Keratinocyte (primary cell): ENCODE measurements around the gene ANKS1B. TPM values are rescaled to one million over a fixed set of nuclear protein-coding genes. Genes with fewer than 3 reads are reported as not detected.

Source experiments
- DNase-seq: peaks from one replicate; pipeline ENCODE4 v3.0.0-alpha.2; 2011; ENCODE audit warnings: low read depth, missing footprints, low spot score
- FAIRE-seq: peaks from 2 replicates; lab custom pipeline; 2011; peaks lifted over from hg19 to GRCh38; lab: Jason Lieb, UNC
- H2AFZ ChIP-seq: 2 replicates; pipeline ENCODE4 v1.6.0; 2012; ENCODE audit warnings: low read length, control low read depth, inconsistent platforms; ENCODE audit not compliant: control insufficient read depth
- H3K27ac ChIP-seq: 2 replicates; pipeline ENCODE4 v1.5.1; 2011; ENCODE audit warnings: low read length; ENCODE audit not compliant: control insufficient read depth, insufficient read depth
- H3K27me3 ChIP-seq: 3 replicates; pipeline ENCODE4 v1.6.0; 2011; ENCODE audit warnings: low read length; ENCODE audit not compliant: control insufficient read depth, insufficient read depth; ENCODE audit errors: extremely low read depth
- H3K36me3 ChIP-seq, 2 experiments: 2 replicates in 1 of 2; 3 replicates in 1 of 2; pipeline ENCODE4 v1.5.1; 2011; ENCODE audit warnings: low read length in 2 of 2, mild to moderate bottlenecking in 1 of 2; ENCODE audit not compliant: control insufficient read depth in 2 of 2, insufficient read depth in 2 of 2; ENCODE audit errors: extremely low read depth in 1 of 2
- H3K4me1 ChIP-seq: 3 replicates; pipeline ENCODE4 v1.5.1; 2011; ENCODE audit warnings: low read length; ENCODE audit not compliant: control insufficient read depth, insufficient read depth; ENCODE audit errors: extremely low read depth
- H3K4me2 ChIP-seq: 3 replicates; pipeline ENCODE4 v1.6.0; 2011; ENCODE audit warnings: low read depth, low read length; ENCODE audit not compliant: control insufficient read depth, insufficient read depth; ENCODE audit errors: extremely low read depth
- H3K4me3 ChIP-seq, 3 experiments: fragments of 200-600 bp in 1 of 3; sonication (generic) in 1 of 3; 2 replicates in 2 of 3; 3 replicates in 1 of 3; pipeline ENCODE4 v1.5.1; 2011 to 2016; ENCODE audit warnings: low read length in 3 of 3, mild to moderate bottlenecking in 3 of 3, control low read depth in 2 of 3, inconsistent platforms in 1 of 3, low read depth in 1 of 3, mixed read lengths in 1 of 3, mixed run types in 1 of 3, moderate library complexity in 1 of 3; ENCODE audit not compliant: control insufficient read depth in 2 of 3, insufficient read depth in 2 of 3; ENCODE audit errors: extremely low read depth in 1 of 3
- H3K79me2 ChIP-seq: 2 replicates; pipeline ENCODE4 v1.6.0; 2012; ENCODE audit warnings: low read length; ENCODE audit not compliant: control insufficient read depth, insufficient read depth
- H3K9ac ChIP-seq: 3 replicates; pipeline ENCODE4 v1.6.0; 2011; ENCODE audit warnings: low read length; ENCODE audit not compliant: control insufficient read depth, insufficient read depth; ENCODE audit errors: extremely low read depth
- H3K9me1 ChIP-seq: 3 replicates; pipeline ENCODE4 v1.6.0; 2011; ENCODE audit warnings: low read length; ENCODE audit not compliant: control insufficient read depth, insufficient read depth; ENCODE audit errors: extremely low read depth
- H3K9me3 ChIP-seq: 2 replicates; pipeline ENCODE4 v1.5.1; 2012; ENCODE audit warnings: low read depth, low read length; ENCODE audit not compliant: control insufficient read depth
- H4K20me1 ChIP-seq: 3 replicates; pipeline ENCODE4 v1.6.0; 2011; ENCODE audit warnings: low read length; ENCODE audit not compliant: control insufficient read depth, insufficient read depth; ENCODE audit errors: extremely low read depth
- CTCF ChIP-seq, 3 experiments: IDR thresholded peaks in 1 of 3; conservative IDR thresholded peaks in 1 of 3; optimal IDR thresholded peaks in 1 of 3; 2 replicates in 2 of 3; 3 replicates in 1 of 3; pipeline versions ENCODE3 to v1.5.1; 2011; ENCODE audit warnings: low read length in 3 of 3, mild to moderate bottlenecking in 3 of 3, moderate library complexity in 2 of 3, control low read depth in 1 of 3, inconsistent platforms in 1 of 3; ENCODE audit not compliant: insufficient read depth in 2 of 3; ENCODE audit errors: extremely low read depth in 1 of 3
- EZH2 ChIP-seq: IDR thresholded peaks from one replicate; pipeline ENCODE4 v1.6.1; 2012; ENCODE audit warnings: inconsistent platforms, mild to moderate bottlenecking, low read length, moderate library complexity
- dilution Hi-C: fragments of 300-500 bp; cut with MboI; formaldehyde crosslinking; loops from one replicate; pipeline ENCODE4 v1.7.0; 2020; ENCODE audit warnings: low sequenced_read_pairs; ENCODE audit not compliant: extremely low pct_ligation_motif_present
- polyA plus RNA-seq, 5 experiments: library from polyadenylated mRNA; depleted of rRNA in 3 of 5; stranded (reverse) in 3 of 5; stranded (forward) in 1 of 5; unstranded in 1 of 5; fragments of >200 nt; gene quantifications; 1 replicate in 1 of 5; 2 replicates in 3 of 5; 3 replicates in 1 of 5; pipeline versions ENCODE4 v1.2.1 to v1.2.3, GENCODE V29; 2011 to 2012; ENCODE audit warnings: missing spikeins in 2 of 5, low read depth in 1 of 5, low replicate concordance in 1 of 5

Gene ANKS1B
- polyA plus RNA-seq, 1 donor (not counting 4 experiments of a cell fraction or from before 2014, with no cell fraction given) = not detected

GRCh38 chr12:98808243-98808875, 1176.4 kb downstream of the ANKS1B start:
- no peak for TF ChIP-seq CTCF (optimal IDR thresholded peaks at IDR 0.05 in 1 of 3, IDR thresholded peaks at IDR 0.05 in 1 of 3, conservative IDR thresholded peaks at IDR 0.05 in 1 of 3; ENCODE audit: extremely low read depth in 1 of 3, insufficient read depth in 2 of 3, low read length in 3 of 3)
- TF ChIP-seq EZH2 = no peak
- Histone ChIP-seq H3K36me3 (no peaks in the 10 kb centered on the region), H4K20me1 (no peaks in the 10 kb centered on the region), H3K9ac (no peak overlapping the region), H3K27me3 (no peaks in the 10 kb centered on the region), H3K4me1 (no peaks in the 10 kb centered on the region), H3K4me2 (no peak overlapping the region), H2AFZ (no peak overlapping the region), H3K79me2 (no peaks in the 10 kb centered on the region), H3K4me3 (no peak overlapping the region), H3K27ac (no peak overlapping the region), H3K9me3 (no peaks in the 10 kb centered on the region), H3K9me1 (no peaks in the 10 kb centered on the region)
- no peak for DNase-seq
- dilution Hi-C loops = no loop called here
- no peak for FAIRE-seq

GRCh38 chr12:98807187-98807586, 1177.5 kb downstream of the ANKS1B start:
- Histone ChIP-seq H3K9me1 (no peaks in the 10 kb centered on the region), H3K79me2 (no peaks in the 10 kb centered on the region), H3K4me2 (no peak overlapping the region), H3K4me1 (no peaks in the 10 kb centered on the region), H3K27ac (no peak overlapping the region), H3K9me3 (no peaks in the 10 kb centered on the region), H3K27me3 (no peaks in the 10 kb centered on the region), H2AFZ (no peak overlapping the region), H3K36me3 (no peaks in the 10 kb centered on the region), H3K9ac (no peak overlapping the region), H3K4me3 (no peak overlapping the region), H4K20me1 (no peaks in the 10 kb centered on the region)
- dilution Hi-C loops = no loop called here
- TF ChIP-seq EZH2 (no peak), CTCF (optimal IDR thresholded peaks at IDR 0.05 in 1 of 3, IDR thresholded peaks at IDR 0.05 in 1 of 3, conservative IDR thresholded peaks at IDR 0.05 in 1 of 3; ENCODE audit: extremely low read depth in 1 of 3, insufficient read depth in 2 of 3, low read length in 3 of 3) (no peak)
- FAIRE-seq (no peak), DNase-seq (no peak)
